Measurements from ENCODE around the gene SUPT3H. TPM values are rescaled to one million over a fixed set of nuclear protein-coding genes. Genes with fewer than 3 reads are reported as not detected.

SUPT3H gene
- total and polyA plus RNA-seq, 2 donors (not counting 1 experiment from before 2014, with no cell fraction given): 5.5 to 12.4 TPM

DNA sequence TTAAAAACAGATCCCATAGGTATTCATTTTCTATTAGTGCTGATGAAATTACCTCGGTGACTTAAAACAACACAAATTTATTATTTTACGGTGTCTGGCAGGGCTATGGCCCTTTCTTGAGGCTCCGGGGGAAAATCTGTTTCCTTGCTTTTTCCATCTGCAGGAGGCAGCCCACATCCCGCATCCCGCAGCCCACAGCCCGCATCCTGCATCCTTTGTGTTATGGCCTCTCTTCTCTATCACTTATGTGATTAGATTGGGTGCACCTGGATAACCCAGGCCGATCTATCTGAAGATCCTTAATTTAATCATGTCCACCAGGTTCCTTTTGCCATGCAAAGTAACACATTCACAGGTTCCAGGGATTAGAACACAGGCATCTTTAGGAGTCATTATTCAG, 582.4 kb downstream of the SUPT3H start:
- DNase-seq: no peak

DNA sequence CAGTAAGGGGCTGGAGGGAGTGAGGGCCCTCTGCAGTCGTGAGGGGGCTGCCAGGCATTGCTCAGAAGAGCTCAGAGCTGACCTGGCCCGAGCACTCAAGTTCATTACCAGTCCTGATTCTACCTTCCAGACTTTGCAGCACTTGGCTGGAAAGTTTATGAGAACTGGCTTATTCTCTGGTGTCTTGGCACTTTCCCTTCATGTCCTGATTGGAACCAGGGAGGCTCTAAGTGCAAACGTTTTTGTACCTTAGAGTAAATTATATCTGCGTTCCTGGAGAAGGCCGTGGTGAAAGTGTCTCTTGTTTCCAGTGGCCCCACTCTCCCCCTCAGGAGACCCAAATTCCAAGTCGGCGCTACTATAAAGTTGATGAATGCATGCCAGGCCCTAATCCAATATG, 587.9 kb downstream of the SUPT3H start:
- 93% methylated on average over 3 of the region's 7 CpGs for WGBS (ENCODE audit: insufficient coverage)
- no peak overlapping the region for H3K27ac Mint-ChIP-seq

More for the DNA sequence above, 582.4 kb downstream of the SUPT3H start:
- Mint-ChIP-seq H3K4me3 (no peak overlapping the region), H3K27ac (no peak overlapping the region), H3K27me3 (peaks cover 22% of the 10 kb centered on the region), H3K9me3 (ENCODE audit: insufficient read depth) (no peaks in the 10 kb centered on the region), H3K4me1 (no peaks in the 10 kb centered on the region)
- no peak overlapping the region for H3K4me3 ChIP-seq (ENCODE audit: control extremely low read depth in 1 of 5, extremely low read depth in 1 of 5, insufficient read depth in 1 of 5, low read depth in 2 of 5, low read length in 4 of 5)
- no peaks in the 10 kb centered on the region for H3K79me2 ChIP-seq (ENCODE audit: control insufficient read depth, insufficient read depth, low read length)
- ChIA-PET CTCF (no interaction called here), POLR2A (no interaction called here)
- WGBS (ENCODE audit: insufficient coverage): no CpG with 5 or more reads among the region's 7 CpGs
- no peaks in the 10 kb centered on the region for H3K4me1 ChIP-seq (ENCODE audit: control insufficient read depth in 2 of 2, insufficient read depth in 2 of 2, low read length in 2 of 2)
- H3K36me3 ChIP-seq (replicated peaks in 1 of 2; ENCODE audit: control extremely low read depth in 1 of 2, control insufficient read depth in 1 of 2, extremely low read depth in 1 of 2, insufficient read depth in 2 of 2, low read length in 1 of 2): no peaks in the 10 kb centered on the region
- TF ChIP-seq CTCF (IDR thresholded peaks at IDR 0.05) (no peak), EZH2 (IDR thresholded peaks at IDR 0.05; ENCODE audit: borderline replicate concordance, insufficient read depth, low read depth, low read length, poor library complexity, severe bottlenecking) (no peak)
- H3K9ac ChIP-seq (ENCODE audit: low read length): no peak overlapping the region
- H3K4me2 ChIP-seq (replicated peaks; ENCODE audit: low read depth, low read length, poor library complexity, severe bottlenecking): no peak overlapping the region
- intact Hi-C loops (cut with micrococcal nuclease): no loop called here
- no peak for ATAC-seq (ENCODE audit: low read depth)
- no peaks in the 10 kb centered on the region for H4K20me1 ChIP-seq (ENCODE audit: control insufficient read depth, insufficient read depth, low read length, poor library complexity, severe bottlenecking)
- no peak overlapping the region for H2AFZ ChIP-seq (ENCODE audit: insufficient read depth, low read depth, low read length, poor library complexity, severe bottlenecking)
- no peaks in the 10 kb centered on the region for H3K9me3 ChIP-seq (ENCODE audit: control extremely low read depth in 1 of 3, control insufficient read depth in 2 of 3, insufficient read depth in 1 of 3, low read length in 2 of 3)
- H3K27ac ChIP-seq (ENCODE audit: low read length in 2 of 2): no peak overlapping the region
- no peaks in the 10 kb centered on the region for H3K27me3 ChIP-seq (replicated peaks in 1 of 4; ENCODE audit: control extremely low read depth in 1 of 4, control insufficient read depth in 3 of 4, insufficient read depth in 4 of 4, low read length in 3 of 4)

More for the DNA sequence above, 587.9 kb downstream of the SUPT3H start:
- ATAC-seq (ENCODE audit: low read depth): no peak
- no peaks in the 10 kb centered on the region for H3K9me3 Mint-ChIP-seq (ENCODE audit: insufficient read depth)
- no peaks in the 10 kb centered on the region for H3K27me3 ChIP-seq (replicated peaks in 1 of 4; ENCODE audit: control extremely low read depth in 1 of 4, control insufficient read depth in 3 of 4, insufficient read depth in 4 of 4, low read length in 3 of 4)
- H3K9me3 ChIP-seq (ENCODE audit: control extremely low read depth in 1 of 3, control insufficient read depth in 2 of 3, insufficient read depth in 1 of 3, low read length in 2 of 3): no peaks in the 10 kb centered on the region
- H4K20me1 ChIP-seq (ENCODE audit: control insufficient read depth, insufficient read depth, low read length, poor library complexity, severe bottlenecking): no peaks in the 10 kb centered on the region
- no peak for DNase-seq
- POLR2A ChIA-PET: no interaction called here
- CTCF ChIA-PET: no interaction called here
- no peaks in the 10 kb centered on the region for H3K4me1 Mint-ChIP-seq
- no peak overlapping the region for H3K4me3 ChIP-seq (ENCODE audit: control extremely low read depth in 1 of 5, extremely low read depth in 1 of 5, insufficient read depth in 1 of 5, low read depth in 2 of 5, low read length in 4 of 5)
- peaks cover 6% of the 10 kb centered on the region for H3K27me3 Mint-ChIP-seq
- intact Hi-C loops (cut with micrococcal nuclease): no loop called here
- no peak overlapping the region for H3K4me2 ChIP-seq (replicated peaks; ENCODE audit: low read depth, low read length, poor library complexity, severe bottlenecking)
- no peak overlapping the region for H3K27ac ChIP-seq (ENCODE audit: low read length in 2 of 2)
- no peak overlapping the region for H2AFZ ChIP-seq (ENCODE audit: insufficient read depth, low read depth, low read length, poor library complexity, severe bottlenecking)
- H3K79me2 ChIP-seq (ENCODE audit: control insufficient read depth, insufficient read depth, low read length): no peaks in the 10 kb centered on the region
- no peaks in the 10 kb centered on the region for H3K4me1 ChIP-seq (ENCODE audit: control insufficient read depth in 2 of 2, insufficient read depth in 2 of 2, low read length in 2 of 2)
- H3K36me3 ChIP-seq (replicated peaks in 1 of 2; ENCODE audit: control extremely low read depth in 1 of 2, control insufficient read depth in 1 of 2, extremely low read depth in 1 of 2, insufficient read depth in 2 of 2, low read length in 1 of 2): no peaks in the 10 kb centered on the region
- no peak overlapping the region for H3K4me3 Mint-ChIP-seq
- no peak for TF ChIP-seq EZH2 (IDR thresholded peaks at IDR 0.05; ENCODE audit: borderline replicate concordance, insufficient read depth, low read depth, low read length, poor library complexity, severe bottlenecking)
- TF ChIP-seq CTCF (IDR thresholded peaks at IDR 0.05): no peak
- no peak overlapping the region for H3K9ac ChIP-seq (ENCODE audit: low read length)

Data from B cell (primary cell).